Measurements from ENCODE around the gene DYNC1I1.

The DYNC1I1 gene

GRCh38 chr7:95861041-95861440, 88.7 kb downstream of the DYNC1I1 start:
- DNase-seq (ENCODE audit: low spot score) = no peak

GRCh38 chr7:95863623-95864022, 91.3 kb downstream of the DYNC1I1 start:
- no peak for DNase-seq (ENCODE audit: low spot score)

GRCh38 chr7:95865716-95866371, 93.5 kb downstream of the DYNC1I1 start:
- no peak for DNase-seq (ENCODE audit: low spot score)

- no peak for DNase-seq (ENCODE audit: low spot score)
These were observed 95.0 kb downstream of the DYNC1I1 start for GRCh38 chr7:95867309-95867708.

- DNase-seq (ENCODE audit: low spot score) = no peak
These were observed 98.9 kb downstream of the DYNC1I1 start for GRCh38 chr7:95871075-95871848.

GRCh38 chr7:95871896-95872295, 99.5 kb downstream of the DYNC1I1 start:
- DNase-seq (ENCODE audit: low spot score) = no peak

- DNase-seq (ENCODE audit: low spot score) = no peak
These were observed 101.8 kb downstream of the DYNC1I1 start for GRCh38 chr7:95874129-95874528.

- DNase-seq (ENCODE audit: low spot score) = no peak
These were observed 102.3 kb downstream of the DYNC1I1 start for GRCh38 chr7:95874541-95875265.

- DNase-seq (ENCODE audit: low spot score) = no peak
These were observed 103.2 kb downstream of the DYNC1I1 start for GRCh38 chr7:95875519-95875918.

GRCh38 chr7:95878677-95879076, 106.3 kb downstream of the DYNC1I1 start:
- no peak for DNase-seq (ENCODE audit: low spot score)

GRCh38 chr7:95881597-95881996, 109.2 kb downstream of the DYNC1I1 start:
- no peak for DNase-seq (ENCODE audit: low spot score)

GRCh38 chr7:95883217-95883616, 110.9 kb downstream of the DYNC1I1 start:
- DNase-seq (ENCODE audit: low spot score) = no peak

GRCh38 chr7:95886501-95887090, 114.2 kb downstream of the DYNC1I1 start:
- DNase-seq (ENCODE audit: low spot score) = no peak

- no peak for DNase-seq (ENCODE audit: low spot score)
These were observed 121.1 kb downstream of the DYNC1I1 start for GRCh38 chr7:95893484-95893883.

GRCh38 chr7:95897557-95898251, 125.3 kb downstream of the DYNC1I1 start:
- DNase-seq (ENCODE audit: low spot score) = no peak

- no peak for DNase-seq (ENCODE audit: low spot score)
These were observed 127.7 kb downstream of the DYNC1I1 start for GRCh38 chr7:95899919-95900513.

- no peak for DNase-seq (ENCODE audit: low spot score)
These were observed 128.7 kb downstream of the DYNC1I1 start for GRCh38 chr7:95901006-95901405.

- no peak for DNase-seq (ENCODE audit: low spot score)
These were observed 131.7 kb downstream of the DYNC1I1 start for GRCh38 chr7:95904099-95904498.

GRCh38 chr7:95905167-95905566, 132.8 kb downstream of the DYNC1I1 start:
- DNase-seq (ENCODE audit: low spot score) = no peak

GRCh38 chr7:95906851-95907250, 134.5 kb downstream of the DYNC1I1 start:
- DNase-seq (ENCODE audit: low spot score) = no peak

- no peak for DNase-seq (ENCODE audit: low spot score)
These were observed 135.0 kb downstream of the DYNC1I1 start for GRCh38 chr7:95907337-95907736.

GRCh38 chr7:95908499-95908898, 136.1 kb downstream of the DYNC1I1 start:
- DNase-seq (ENCODE audit: low spot score) = no peak
